Heart right ventricle (tissue), 16 donors: ENCODE data around the gene R3HDM2. TPM values are rescaled to one million over a fixed set of nuclear protein-coding genes. Genes with fewer than 3 reads are reported as not detected.

Source experiments
- ATAC-seq, 8 donors: fragments of 200-7000 bp; cut with Tn5 transposase; one replicate each; pipeline ENCODE4 v1.9.1; 2020; ENCODE audit warnings: mild to moderate bottlenecking in 8 of 8, moderate library complexity in 8 of 8, moderate number of reproducible peaks in 1 of 8
- DNase-seq, 2 donors: peaks; one replicate each; pipeline ENCODE4 v3.0.0-alpha.2; 2020
- H3K27ac ChIP-seq, 10 donors: fragments of 200-600 bp; sonication (generic) in 2 of 10; one replicate each; pipeline versions ENCODE4 v1.5.0 to v1.8.0; 2020 to 2022; ENCODE audit warnings: mild to moderate bottlenecking in 3 of 10
- H3K27me3 ChIP-seq, 7 donors: fragments of 200-600 bp; one replicate each; pipeline ENCODE4 v1.8.0; 2021 to 2022; ENCODE audit warnings: mild to moderate bottlenecking in 2 of 7
- H3K36me3 ChIP-seq, 9 donors: fragments of 200-600 bp; sonication (generic) in 1 of 9; one replicate each; pipeline versions ENCODE4 v1.5.0 to v1.8.0; 2020 to 2022; ENCODE audit warnings: mild to moderate bottlenecking in 2 of 9
- H3K4me1 ChIP-seq, 9 donors: fragments of 200-600 bp; sonication (generic) in 1 of 9; one replicate each; pipeline versions ENCODE4 v1.5.0 to v1.8.0; 2020 to 2022; ENCODE audit warnings: mild to moderate bottlenecking in 4 of 9
- H3K4me3 ChIP-seq, 10 donors: fragments of 200-600 bp; sonication (generic) in 2 of 10; one replicate each; pipeline versions ENCODE4 v1.5.0 to v1.8.0; 2020 to 2022; ENCODE audit warnings: mild to moderate bottlenecking in 7 of 10, moderate library complexity in 2 of 10
- H3K9me3 ChIP-seq, 11 donors: fragments of 200-600 bp in 10 of 11; sonication (generic) in 2 of 11; one replicate each; pipeline versions ENCODE4 v1.5.0 to v1.8.0; 2013 to 2022; ENCODE audit warnings: mild to moderate bottlenecking in 2 of 11, control low read depth in 1 of 11, moderate library complexity in 1 of 11
- whole genome bisulfite sequencing, 2 donors: extraction: QIAGEN DNeasy Blood & Tissue Kit; methylation state at CpG; one replicate each; pipeline ENCODE4 v1.1.7; 2013; ENCODE audit warnings: inconsistent platforms in 1 of 2; 5-methylcytosine and 5-hydroxymethylcytosine counted together
- intact Hi-C, 10 donors: fragments of 100-400 bp; cut with DNase I; formaldehyde crosslinking; loops; one replicate each; pipeline versions ENCODE4 v1.11.1 to v1.14.2; 2022
- polyA plus RNA-seq, 2 donors: library from polyadenylated mRNA; stranded (reverse); fragments of 200-250 nt; gene quantifications; one replicate each; pipeline ENCODE4 v1.2.3, GENCODE V29; 2013
- total RNA-seq, 10 donors: library from RNA; stranded (reverse); fragmentation: NEBNext Ultra II Directional in 3 of 10; extraction: Animal tissue kit (Norgen Biotek cat#: 25700) in 3 of 10; gene quantifications; one replicate each; pipeline versions ENCODE4 v1.2.1 to v1.2.4, GENCODE V29; 2021 to 2023
- TF ChIP-seq, protein P1 (sequence below), 9 donors: fragments of 200-600 bp; sonication (generic) in 2 of 9; IDR thresholded peaks; one replicate each; pipeline versions ENCODE4 v1.5.0 to v1.8.0; 2021 to 2022; ENCODE audit warnings: antibody characterized with exemption in 9 of 9, mild to moderate bottlenecking in 5 of 9, moderate library complexity in 1 of 9
- donor health status: Arrhythmogenic right ventricular cardiomyopathy.
- donor health status: ischemic (EF 13 %, LVEDD 7.1; RV severe dilation, severe dysfunction).
- donor health status: healthy with polysubstance abuse.
- donor health status: DM: no; HTN: yes; CAD: no.
- donor health status: DM: no; HTN: no; CAD: no.
- donor health status: ischemic (EF 25% LVEDD 6.9; RV normal size, moderate dysfunction).
- donor health status: ischemic (EF 25% LVEDD 5.7; RV mildly dilated, moderate dysfunction).
- donor health status: healthy.
- donor health status: DM: yes; HTN: yes; CAD: no.
- donor health status: Ischemic cardiomyopathy.
- donor health status: ischemic (EF 35%, LVEDD 5.7; RV mildly dilated, moderate dysfunction).
- donor health status: nonischemic (EF 11% LVEDD 7.7; RV severe dilation, severe dysfunction).
- donor health status: DM: yes; HTN: yes; CAD: no.
- donor health status: PGD.
- donor health status: ischemic (EF 29% LVEDD 5.4; RV normal size, mild dysfunction).
- donor health status: nonischemic (EF 23%, LVEDD 6.1; RV moderate dilation, normal function).

The R3HDM2 gene
- total and polyA plus RNA-seq, 12 donors, result 15.5 to 107 (median 73.9) TPM

GRCh38 chr12:57380300-57380699, 50.5 kb downstream of the R3HDM2 start:
- Histone ChIP-seq H3K27ac (no peak overlapping the region), H3K9me3 (no peaks in the 10 kb centered on the region), H3K27me3 (no peaks in the 10 kb centered on the region), H3K4me1 (no peaks in the 10 kb centered on the region), H3K4me3 (no peak overlapping the region), H3K36me3 (peaks cover 0 to 25% (median 0%) of the 10 kb centered on the region in 9 donors)
- 95 to 100% methylated on average over 1 of the region's 1 CpG for WGBS, 2 donors
- TF ChIP-seq, protein P1, sequence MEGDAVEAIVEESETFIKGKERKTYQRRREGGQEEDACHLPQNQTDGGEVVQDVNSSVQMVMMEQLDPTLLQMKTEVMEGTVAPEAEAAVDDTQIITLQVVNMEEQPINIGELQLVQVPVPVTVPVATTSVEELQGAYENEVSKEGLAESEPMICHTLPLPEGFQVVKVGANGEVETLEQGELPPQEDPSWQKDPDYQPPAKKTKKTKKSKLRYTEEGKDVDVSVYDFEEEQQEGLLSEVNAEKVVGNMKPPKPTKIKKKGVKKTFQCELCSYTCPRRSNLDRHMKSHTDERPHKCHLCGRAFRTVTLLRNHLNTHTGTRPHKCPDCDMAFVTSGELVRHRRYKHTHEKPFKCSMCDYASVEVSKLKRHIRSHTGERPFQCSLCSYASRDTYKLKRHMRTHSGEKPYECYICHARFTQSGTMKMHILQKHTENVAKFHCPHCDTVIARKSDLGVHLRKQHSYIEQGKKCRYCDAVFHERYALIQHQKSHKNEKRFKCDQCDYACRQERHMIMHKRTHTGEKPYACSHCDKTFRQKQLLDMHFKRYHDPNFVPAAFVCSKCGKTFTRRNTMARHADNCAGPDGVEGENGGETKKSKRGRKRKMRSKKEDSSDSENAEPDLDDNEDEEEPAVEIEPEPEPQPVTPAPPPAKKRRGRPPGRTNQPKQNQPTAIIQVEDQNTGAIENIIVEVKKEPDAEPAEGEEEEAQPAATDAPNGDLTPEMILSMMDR (IDR thresholded peaks at IDR 0.05), result no peak
- no peak for ATAC-seq
- no peak for DNase-seq
- intact Hi-C loops, result no loop called here

DNA sequence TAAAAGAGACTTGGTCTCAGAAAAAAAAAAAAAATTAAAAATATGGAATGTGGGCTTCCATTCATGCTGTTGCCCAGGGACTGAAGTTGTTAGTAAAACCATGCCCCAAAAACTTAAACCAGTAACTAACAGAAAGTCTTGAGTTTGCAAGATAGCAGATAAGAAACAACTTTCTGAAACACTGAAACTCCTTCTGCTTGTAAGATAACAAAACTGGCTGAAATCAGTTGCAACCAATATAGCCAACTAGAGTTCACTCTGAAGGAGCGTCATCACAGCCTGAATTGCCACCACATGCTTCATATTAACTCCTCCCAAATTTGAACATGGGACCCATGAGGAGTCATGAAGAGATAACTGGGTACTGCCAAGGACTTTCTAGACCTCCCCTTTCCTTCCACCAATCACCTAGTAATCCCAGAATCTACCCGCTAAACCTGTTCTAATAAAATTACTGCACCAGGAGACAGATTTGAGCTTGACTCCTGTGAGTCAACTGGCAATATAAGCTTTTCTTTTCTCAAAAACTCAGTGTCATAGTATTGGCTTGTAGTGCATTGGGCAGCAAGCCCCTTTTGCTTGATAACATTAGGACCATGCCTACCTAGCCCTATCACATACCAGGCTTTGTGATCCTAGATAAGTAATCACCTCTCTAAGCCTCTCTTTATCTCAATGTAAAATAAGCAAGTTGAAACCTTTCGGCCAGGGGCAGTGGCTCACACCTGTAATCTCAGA, 53.6 kb downstream of the R3HDM2 start:
- ATAC-seq (no peak), DNase-seq (no peak)
- WGBS, 2 donors, result 77 to 83% methylated on average over 3 of the region's 3 CpGs

DNA sequence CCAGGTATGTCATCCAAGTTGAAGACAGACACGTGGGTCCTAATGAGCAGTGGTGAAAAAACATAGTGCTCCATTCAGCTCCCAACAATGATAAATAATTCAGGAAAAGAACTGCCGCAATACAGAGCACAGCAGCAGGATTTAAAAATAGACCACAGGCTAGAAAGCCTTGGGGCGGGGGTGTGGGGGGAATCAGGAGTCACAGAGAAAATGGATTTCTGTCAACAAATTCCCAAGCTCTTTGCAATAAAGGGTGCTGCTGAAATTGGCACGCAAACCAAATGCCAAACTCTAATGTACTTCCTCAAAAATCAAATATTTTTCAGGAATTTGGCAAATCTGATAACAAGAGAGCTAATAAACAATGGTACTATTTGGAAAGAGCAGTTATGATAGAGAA, 58.6 kb downstream of the R3HDM2 start:
- H3K4me1 ChIP-seq, result peaks cover 0 to 34% (median 20%) of the 10 kb centered on the region in 9 donors
- intact Hi-C loops, result no loop called here
- no peaks in the 10 kb centered on the region for H3K27me3 ChIP-seq
- 25 to 41% methylated on average over 4 of the region's 4 CpGs for WGBS, 2 donors
- H3K4me3 ChIP-seq, result no peak overlapping the region
- TF ChIP-seq, protein P1 (IDR thresholded peaks at IDR 0.05), result no peak
- DNase-seq, result peak in 1 of 2 donors; percentile 13
- peak; percentile 49 to 94 (median 82) for ATAC-seq
- peak overlapping the region in 7 of 10 donors; percentile 5 to 69 (median 61) for H3K27ac ChIP-seq
- H3K9me3 ChIP-seq, result peaks cover 0 to 2% (median 0%) of the 10 kb centered on the region in 11 donors
- peaks cover 0 to 13% (median 0%) of the 10 kb centered on the region in 9 donors for H3K36me3 ChIP-seq

More for the DNA sequence above, 53.6 kb downstream of the R3HDM2 start:
- Histone ChIP-seq H3K9me3 (no peaks in the 10 kb centered on the region), H3K27me3 (no peaks in the 10 kb centered on the region), H3K4me1 (peaks cover 0 to 7% (median 4%) of the 10 kb centered on the region in 9 donors), H3K27ac (no peak overlapping the region), H3K4me3 (no peak overlapping the region), H3K36me3 (peaks cover 0 to 19% (median 0%) of the 10 kb centered on the region in 9 donors)
- intact Hi-C loops, result no loop called here
- TF ChIP-seq, protein P1 (IDR thresholded peaks at IDR 0.05), result no peak

GRCh38 chr12:57370696-57371095, 60.1 kb downstream of the R3HDM2 start:
- H3K27ac ChIP-seq, result peak overlapping the region in 2 of 10 donors; percentile 3 to 61
- TF ChIP-seq, protein P1 (IDR thresholded peaks at IDR 0.05), result no peak
- no peak overlapping the region for H3K4me3 ChIP-seq

More at GRCh38 chr12:57370696-57371095, 60.1 kb downstream of the R3HDM2 start:
- H3K4me1 ChIP-seq, result peaks cover 0 to 34% (median 20%) of the 10 kb centered on the region in 9 donors
- no peaks in the 10 kb centered on the region for H3K27me3 ChIP-seq
- WGBS, 2 donors, result 67 to 68% methylated on average over 1 of the region's 1 CpG
- H3K9me3 ChIP-seq, result peaks cover 0 to 16% (median 10%) of the 10 kb centered on the region in 11 donors
- peaks cover 0 to 13% (median 0%) of the 10 kb centered on the region in 9 donors for H3K36me3 ChIP-seq
- no peak for DNase-seq
- no peak for ATAC-seq
- intact Hi-C loops, result no loop called here
